AG09319 (cell line): Measurements from ENCODE around the gene CCL28.

ENCODE experiments used
- DNase-seq: peaks from one replicate; pipeline ENCODE4 v3.0.0-alpha.2; 2010; ENCODE audit warnings: low read depth; ENCODE audit errors: extremely low read depth
- TF ChIP-seq, protein P1 (sequence below): IDR thresholded peaks from 2 replicates; pipeline ENCODE4 v1.5.1; 2011; ENCODE audit warnings: low read depth, mild to moderate bottlenecking, inconsistent platforms, low read length, moderate library complexity

Gene CCL28

GRCh38 chr5:43363445-43364152, 48.6 kb downstream of the CCL28 start:
- TF ChIP-seq, protein P1, sequence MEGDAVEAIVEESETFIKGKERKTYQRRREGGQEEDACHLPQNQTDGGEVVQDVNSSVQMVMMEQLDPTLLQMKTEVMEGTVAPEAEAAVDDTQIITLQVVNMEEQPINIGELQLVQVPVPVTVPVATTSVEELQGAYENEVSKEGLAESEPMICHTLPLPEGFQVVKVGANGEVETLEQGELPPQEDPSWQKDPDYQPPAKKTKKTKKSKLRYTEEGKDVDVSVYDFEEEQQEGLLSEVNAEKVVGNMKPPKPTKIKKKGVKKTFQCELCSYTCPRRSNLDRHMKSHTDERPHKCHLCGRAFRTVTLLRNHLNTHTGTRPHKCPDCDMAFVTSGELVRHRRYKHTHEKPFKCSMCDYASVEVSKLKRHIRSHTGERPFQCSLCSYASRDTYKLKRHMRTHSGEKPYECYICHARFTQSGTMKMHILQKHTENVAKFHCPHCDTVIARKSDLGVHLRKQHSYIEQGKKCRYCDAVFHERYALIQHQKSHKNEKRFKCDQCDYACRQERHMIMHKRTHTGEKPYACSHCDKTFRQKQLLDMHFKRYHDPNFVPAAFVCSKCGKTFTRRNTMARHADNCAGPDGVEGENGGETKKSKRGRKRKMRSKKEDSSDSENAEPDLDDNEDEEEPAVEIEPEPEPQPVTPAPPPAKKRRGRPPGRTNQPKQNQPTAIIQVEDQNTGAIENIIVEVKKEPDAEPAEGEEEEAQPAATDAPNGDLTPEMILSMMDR = no peak
- DNase-seq = no peak

DNA sequence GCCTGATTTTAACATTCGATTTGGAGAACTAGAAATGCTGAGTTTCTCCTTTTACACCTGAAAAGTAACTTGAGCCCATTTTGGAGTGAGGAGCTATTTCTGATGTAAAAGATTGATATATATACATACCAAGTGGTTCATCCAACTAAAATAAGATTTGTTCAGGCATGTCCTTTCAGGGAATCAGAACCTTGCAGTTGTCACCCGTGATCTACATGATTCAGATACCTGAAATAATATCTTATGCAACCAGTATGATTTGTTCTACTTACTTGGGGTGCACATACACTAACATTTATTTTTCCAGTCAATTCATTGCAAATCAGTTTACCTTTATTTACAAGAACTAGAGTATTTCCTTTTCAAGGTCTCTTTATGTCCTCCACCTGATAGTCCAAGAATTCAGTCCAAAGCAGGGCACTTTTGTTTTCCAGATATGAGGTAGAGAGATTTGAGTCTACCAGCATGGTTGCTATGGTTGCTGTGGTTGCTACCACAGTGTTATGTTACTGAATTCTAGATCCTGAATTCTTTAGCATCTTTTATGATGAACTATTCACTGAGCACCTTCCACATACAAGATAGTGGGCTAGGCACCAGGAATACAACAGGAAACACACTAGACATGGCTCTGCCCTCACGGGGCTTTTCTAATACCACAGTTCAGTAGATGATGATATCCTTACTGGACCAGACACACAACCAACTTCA, 49.3 kb downstream of the CCL28 start:
- DNase-seq = no peak
- TF ChIP-seq, protein P1 = no peak

GRCh38 chr5:43358726-43359125, 53.5 kb downstream of the CCL28 start:
- TF ChIP-seq, protein P1 = no peak
- DNase-seq = no peak

DNA sequence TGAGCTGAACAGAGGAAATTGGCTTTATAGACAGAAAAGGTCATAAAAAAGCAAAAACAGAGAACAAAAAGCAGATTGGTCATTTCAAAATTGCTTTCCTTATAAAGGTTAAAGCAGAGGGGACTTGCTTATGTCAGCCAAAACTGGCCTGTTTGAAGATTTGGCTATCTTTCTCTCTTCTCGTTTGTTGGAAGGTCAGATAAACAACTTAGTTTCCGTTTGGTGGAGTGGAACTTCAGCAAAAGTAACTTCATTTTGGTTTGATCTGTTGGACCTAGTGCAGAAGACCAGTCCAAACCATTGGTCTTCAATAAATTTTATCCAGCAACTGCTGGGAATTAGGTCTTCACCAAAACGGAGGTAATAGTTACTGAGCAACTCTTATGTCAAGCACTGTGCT, 53.9 kb downstream of the CCL28 start:
- no peak for DNase-seq
- TF ChIP-seq, protein P1 = no peak

- TF ChIP-seq, protein P1 = no peak
Observed at GRCh38 chr5:43357878-43358281, 54.3 kb downstream of the CCL28 start.

DNA sequence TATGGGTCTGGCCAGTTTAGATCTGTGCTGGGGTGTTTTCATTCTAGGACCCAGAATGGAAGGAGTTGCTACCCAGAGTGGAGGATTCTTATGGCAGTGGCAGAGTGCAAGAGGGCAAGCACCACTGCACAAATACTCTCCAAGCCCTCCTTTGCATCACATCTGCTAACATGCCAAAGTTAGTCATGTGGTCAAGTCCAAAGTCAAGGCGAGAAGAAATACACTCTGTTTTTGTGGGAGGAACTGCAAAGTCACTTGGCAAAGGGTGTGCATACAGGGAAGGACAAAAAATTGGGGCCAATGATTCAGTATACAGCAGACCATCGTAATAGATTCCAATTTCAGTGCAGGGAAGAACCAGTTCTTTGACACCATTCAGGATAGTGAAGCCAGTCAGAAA, 55.1 kb downstream of the CCL28 start:
- no peak for DNase-seq
- TF ChIP-seq, protein P1 = no peak

More at GRCh38 chr5:43357878-43358281, 54.3 kb downstream of the CCL28 start:
- DNase-seq = no peak

- TF ChIP-seq, protein P1 = no peak
- no peak for DNase-seq
Observed at GRCh38 chr5:43354774-43355173, 57.4 kb downstream of the CCL28 start.
